Fibroblast of lung (primary cell): ENCODE data around the gene ITPRID2. TPM values are rescaled to one million over a fixed set of nuclear protein-coding genes. Genes with fewer than 3 reads are reported as not detected.
A peak's percentile ranks its signal among the peaks of the same experiment; 100 is the strongest.

Experiments used
- DNase-seq, 2 donors: peaks; one replicate each; pipeline versions ENCODE4 v3.0.0 to v3.0.0-alpha.2; 2010; ENCODE audit warnings: low read depth in 2 of 2
- H2AFZ ChIP-seq: 2 replicates; pipeline ENCODE4 v1.5.1; 2012; ENCODE audit warnings: low read length, control low read depth, inconsistent platforms
- H3K27ac ChIP-seq: 2 replicates; pipeline ENCODE4 v1.5.1; 2011; ENCODE audit warnings: low read length, control low read depth; ENCODE audit not compliant: insufficient read depth
- H3K27me3 ChIP-seq: 2 replicates; pipeline ENCODE4 v1.5.1; 2011; ENCODE audit warnings: mild to moderate bottlenecking, low read length; ENCODE audit not compliant: control insufficient read depth, insufficient read depth
- H3K36me3 ChIP-seq: 2 replicates; pipeline ENCODE4 v1.5.1; 2011; ENCODE audit warnings: low read length; ENCODE audit not compliant: control insufficient read depth, insufficient read depth
- H3K4me1 ChIP-seq: 2 replicates; pipeline ENCODE4 v1.5.1; 2011; ENCODE audit warnings: low read length; ENCODE audit not compliant: control insufficient read depth, insufficient read depth; ENCODE audit errors: extremely low read depth
- H3K4me2 ChIP-seq: 2 replicates; pipeline ENCODE4 v1.5.1; 2011; ENCODE audit warnings: low read length, control low read depth; ENCODE audit not compliant: insufficient read depth; ENCODE audit errors: extremely low read depth
- H3K4me3 ChIP-seq, 4 experiments: fragments of 200-600 bp in 1 of 4; sonication (generic) in 1 of 4; replicated peaks in 1 of 4; 2 replicates each; pipeline ENCODE4 v1.5.1; 2011 to 2016; ENCODE audit warnings: low read length in 4 of 4, low read depth in 3 of 4, mild to moderate bottlenecking in 3 of 4, control low read depth in 2 of 4, inconsistent platforms in 1 of 4, mixed read lengths in 1 of 4; ENCODE audit not compliant: insufficient read depth in 1 of 4; ENCODE audit errors: control extremely low read depth in 1 of 4
- H3K79me2 ChIP-seq: 2 replicates; pipeline ENCODE4 v1.5.1; 2012; ENCODE audit warnings: mild to moderate bottlenecking, low read length, inconsistent platforms; ENCODE audit not compliant: control insufficient read depth, insufficient read depth
- H3K9ac ChIP-seq: 2 replicates; pipeline ENCODE4 v1.5.1; 2011; ENCODE audit warnings: mild to moderate bottlenecking, low read length, control low read depth; ENCODE audit not compliant: insufficient read depth
- H3K9me3 ChIP-seq: 2 replicates; pipeline ENCODE4 v1.5.1; 2012; ENCODE audit warnings: low read depth, low read length; ENCODE audit not compliant: control insufficient read depth, insufficient read depth
- H4K20me1 ChIP-seq: 2 replicates; pipeline ENCODE4 v1.5.1; 2011; ENCODE audit warnings: low read length; ENCODE audit not compliant: control insufficient read depth, insufficient read depth; ENCODE audit errors: extremely low read depth
- EZH2 ChIP-seq: IDR thresholded peaks from 2 replicates; pipeline ENCODE4 v1.5.1; 2012; ENCODE audit warnings: low read length, control low read depth, mild to moderate bottlenecking; ENCODE audit errors: missing control alignments
- polyA plus RNA-seq, 2 donors: library from polyadenylated mRNA; depleted of rRNA in 1 of 2; stranded (reverse) in 1 of 2; unstranded in 1 of 2; fragments of >200 nt; gene quantifications; 2 replicates each; pipeline ENCODE4 v1.2.1, GENCODE V29; 2011 to 2012; ENCODE audit warnings: missing spikeins in 1 of 2
- total RNA-seq: library from RNA; depleted of rRNA; stranded (reverse); fragments of >200 nt; gene quantifications from 2 replicates; pipeline ENCODE4 v1.2.1, GENCODE V29; 2014
- TF ChIP-seq, protein P1 (sequence below), 2 donors: IDR thresholded peaks in 1 of 2; conservative IDR thresholded peaks in 1 of 2; 1 replicate in 1 of 2; 2 replicates in 1 of 2; pipeline ENCODE4 v1.5.1; 2011 to 2012; ENCODE audit warnings: low read length in 2 of 2, control low read depth in 1 of 2, inconsistent platforms in 1 of 2, low read depth in 1 of 2, mild to moderate bottlenecking in 1 of 2

ITPRID2 gene
- total and polyA plus RNA-seq, 2 donors (not counting 1 experiment from before 2014, with no cell fraction given), result 70.5 to 179 TPM

DNA sequence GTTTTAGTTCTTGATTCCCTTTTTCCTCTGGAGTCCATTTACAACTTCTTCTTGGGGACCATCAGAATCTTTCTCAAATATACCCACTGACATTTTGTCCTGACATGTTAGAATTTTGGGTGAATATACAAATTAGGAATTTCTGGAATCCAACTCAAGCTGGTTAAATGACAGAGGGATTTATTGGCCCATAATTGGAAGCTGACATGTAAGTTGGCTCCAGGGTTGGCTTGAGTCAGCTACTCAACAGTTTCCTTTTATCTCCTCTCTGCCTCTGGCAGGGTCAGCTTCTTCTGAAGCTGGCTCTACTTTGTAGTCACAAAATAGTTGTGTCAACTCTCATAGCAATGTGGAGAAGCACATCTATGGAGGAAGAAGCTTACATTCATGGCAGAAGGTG lies 57.5 kb downstream of the ITPRID2 start:
- TF ChIP-seq, protein P1, sequence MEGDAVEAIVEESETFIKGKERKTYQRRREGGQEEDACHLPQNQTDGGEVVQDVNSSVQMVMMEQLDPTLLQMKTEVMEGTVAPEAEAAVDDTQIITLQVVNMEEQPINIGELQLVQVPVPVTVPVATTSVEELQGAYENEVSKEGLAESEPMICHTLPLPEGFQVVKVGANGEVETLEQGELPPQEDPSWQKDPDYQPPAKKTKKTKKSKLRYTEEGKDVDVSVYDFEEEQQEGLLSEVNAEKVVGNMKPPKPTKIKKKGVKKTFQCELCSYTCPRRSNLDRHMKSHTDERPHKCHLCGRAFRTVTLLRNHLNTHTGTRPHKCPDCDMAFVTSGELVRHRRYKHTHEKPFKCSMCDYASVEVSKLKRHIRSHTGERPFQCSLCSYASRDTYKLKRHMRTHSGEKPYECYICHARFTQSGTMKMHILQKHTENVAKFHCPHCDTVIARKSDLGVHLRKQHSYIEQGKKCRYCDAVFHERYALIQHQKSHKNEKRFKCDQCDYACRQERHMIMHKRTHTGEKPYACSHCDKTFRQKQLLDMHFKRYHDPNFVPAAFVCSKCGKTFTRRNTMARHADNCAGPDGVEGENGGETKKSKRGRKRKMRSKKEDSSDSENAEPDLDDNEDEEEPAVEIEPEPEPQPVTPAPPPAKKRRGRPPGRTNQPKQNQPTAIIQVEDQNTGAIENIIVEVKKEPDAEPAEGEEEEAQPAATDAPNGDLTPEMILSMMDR (conservative IDR thresholded peaks at IDR 0.05 in 1 of 2, IDR thresholded peaks at IDR 0.05 in 1 of 2; ENCODE audit: low read depth in 1 of 2, low read length in 2 of 2), result no peak
- no peak for TF ChIP-seq EZH2
- H4K20me1 ChIP-seq, result no peaks in the 10 kb centered on the region
- peak in 1 of 2 donors; percentile 70 for DNase-seq
- H3K79me2 ChIP-seq, result no peaks in the 10 kb centered on the region
- no peaks in the 10 kb centered on the region for H3K9me3 ChIP-seq
- no peaks in the 10 kb centered on the region for H3K36me3 ChIP-seq
- no peak overlapping the region for H2AFZ ChIP-seq
- no peak overlapping the region for H3K4me3 ChIP-seq
- H3K9ac ChIP-seq, result no peak overlapping the region
- H3K27ac ChIP-seq, result no peak overlapping the region
- H3K27me3 ChIP-seq, result no peaks in the 10 kb centered on the region
- peaks cover 9% of the 10 kb centered on the region for H3K4me1 ChIP-seq
- H3K4me2 ChIP-seq, result no peak overlapping the region

- no peak for DNase-seq
- H3K27ac ChIP-seq, result no peak overlapping the region
- no peaks in the 10 kb centered on the region for H3K36me3 ChIP-seq
- no peak overlapping the region for H2AFZ ChIP-seq
- no peaks in the 10 kb centered on the region for H3K79me2 ChIP-seq
- H3K9ac ChIP-seq, result no peak overlapping the region
- H3K9me3 ChIP-seq, result no peaks in the 10 kb centered on the region
- TF ChIP-seq, protein P1 (conservative IDR thresholded peaks at IDR 0.05 in 1 of 2, IDR thresholded peaks at IDR 0.05 in 1 of 2; ENCODE audit: low read depth in 1 of 2, low read length in 2 of 2), result no peak
- no peak for TF ChIP-seq EZH2
- peaks cover 14% of the 10 kb centered on the region for H3K4me1 ChIP-seq
- H3K4me2 ChIP-seq, result no peak overlapping the region
- no peaks in the 10 kb centered on the region for H3K27me3 ChIP-seq
- no peak overlapping the region for H3K4me3 ChIP-seq
- no peaks in the 10 kb centered on the region for H4K20me1 ChIP-seq
Observed at GRCh38 chr2:181952404-181953226, 61.1 kb downstream of the ITPRID2 start.

GRCh38 chr2:181953881-181954537 lies 62.5 kb downstream of the ITPRID2 start:
- peak overlapping the region; percentile 40 for H3K4me2 ChIP-seq

More at GRCh38 chr2:181953881-181954537, 62.5 kb downstream of the ITPRID2 start:
- H3K4me1 ChIP-seq, result peaks cover 14% of the 10 kb centered on the region
- H2AFZ ChIP-seq, result peak overlapping the region; percentile 2
- H3K4me3 ChIP-seq, result peak overlapping the region in 2 of 4 experiments; percentile 23 to 40
- peak overlapping the region; percentile 1 for H3K27ac ChIP-seq
- DNase-seq, result peak; percentile 66 to 75
- H3K9me3 ChIP-seq, result no peaks in the 10 kb centered on the region
- H3K36me3 ChIP-seq, result no peaks in the 10 kb centered on the region
- no peaks in the 10 kb centered on the region for H3K79me2 ChIP-seq
- TF ChIP-seq, protein P1 (conservative IDR thresholded peaks at IDR 0.05 in 1 of 2, IDR thresholded peaks at IDR 0.05 in 1 of 2; ENCODE audit: low read depth in 1 of 2, low read length in 2 of 2), result peak; percentile 67 to 70
- no peak for TF ChIP-seq EZH2
- H3K9ac ChIP-seq, result no peak overlapping the region
- no peaks in the 10 kb centered on the region for H4K20me1 ChIP-seq
- no peaks in the 10 kb centered on the region for H3K27me3 ChIP-seq
